Endothelial cell of umbilical vein (primary cell): ENCODE results near the gene ARPC5L. TPM values are rescaled to one million over a fixed set of nuclear protein-coding genes. Genes with fewer than 3 reads are reported as not detected.

Experiments used
- BruUV-seq: library from RNA; stranded (reverse); fragments of 400-500 nt; replicated peaks from 2 replicates; lab custom pipeline; 2021; lab: Mats Ljungman, UMichigan
- CTCF ChIA-PET: fragments of 300-600, 350-600 bp; sonication (Branson Sonifier 250); formaldehyde crosslinking; loops from one replicate; lab custom pipeline; 2021; ENCODE audit warnings: antibody characterized with exemption, inconsistent platforms; lab: Charles Lee
- POLR2A ChIA-PET: fragments of 300-600, 350-600 bp; sonication (Branson Sonifier 250); formaldehyde crosslinking; loops from one replicate; lab custom pipeline; 2021; ENCODE audit warnings: antibody characterized with exemption, inconsistent platforms; lab: Charles Lee
- DNase-seq: peaks from one replicate; pipeline ENCODE4 v3.0.0-alpha.2; 2011; ENCODE audit warnings: low read depth, low spot score
- FAIRE-seq: peaks from 2 replicates; lab custom pipeline; 2011; peaks lifted over from hg19 to GRCh38; lab: Jason Lieb, UNC
- H2AFZ ChIP-seq: 2 replicates; pipeline ENCODE4 v1.6.0; 2012; ENCODE audit warnings: low read depth, low read length, control low read depth, inconsistent platforms
- H3K27ac ChIP-seq: 2 replicates; pipeline ENCODE4 v1.5.1; 2011; ENCODE audit warnings: low read depth, mild to moderate bottlenecking, control low read depth, low read length, moderate library complexity; ENCODE audit not compliant: insufficient read depth
- H3K27me3 ChIP-seq, 2 experiments: 2 replicates each; pipeline versions ENCODE4 v1.6.0 to v1.6.1; 2011; ENCODE audit warnings: low read length in 2 of 2, mixed read lengths in 1 of 2; ENCODE audit not compliant: control insufficient read depth in 2 of 2, insufficient read depth in 2 of 2
- H3K36me3 ChIP-seq, 2 experiments: 2 replicates in 1 of 2; 3 replicates in 1 of 2; pipeline ENCODE4 v1.5.1; 2011; ENCODE audit warnings: low read length in 2 of 2, mild to moderate bottlenecking in 1 of 2, moderate library complexity in 1 of 2; ENCODE audit not compliant: control insufficient read depth in 2 of 2, insufficient read depth in 2 of 2; ENCODE audit errors: extremely low read depth in 1 of 2
- H3K4me1 ChIP-seq: 3 replicates; pipeline ENCODE4 v1.5.1; 2011; ENCODE audit warnings: mild to moderate bottlenecking, low read length; ENCODE audit not compliant: control insufficient read depth, insufficient read depth; ENCODE audit errors: extremely low read depth
- H3K4me2 ChIP-seq: 2 replicates; pipeline ENCODE4 v1.6.1; 2011; ENCODE audit warnings: low read length, control low read depth, mixed read lengths; ENCODE audit not compliant: insufficient read depth
- H3K4me3 ChIP-seq, 3 experiments: fragments of 200-600 bp in 1 of 3; sonication (generic), shearing (Covaris generic) in 1 of 3; replicated peaks in 1 of 3; 2 replicates each; pipeline ENCODE4 v1.5.1; 2011 to 2016; ENCODE audit warnings: control low read depth in 3 of 3, low read length in 3 of 3, mild to moderate bottlenecking in 2 of 3, inconsistent platforms in 1 of 3, low read depth in 1 of 3, moderate library complexity in 1 of 3; ENCODE audit not compliant: insufficient read depth in 1 of 3
- H3K79me2 ChIP-seq: 2 replicates; pipeline ENCODE4 v1.6.0; 2012; ENCODE audit warnings: low read length, inconsistent platforms; ENCODE audit not compliant: control insufficient read depth, insufficient read depth
- H3K9ac ChIP-seq: replicated peaks from 2 replicates; pipeline ENCODE3; 2011; ENCODE audit warnings: low read length, control low read depth; ENCODE audit not compliant: insufficient read depth; ENCODE audit errors: extremely low read depth
- H3K9me1 ChIP-seq: replicated peaks from 3 replicates; pipeline ENCODE4 v1.6.0; 2011; ENCODE audit warnings: mild to moderate bottlenecking, low read length; ENCODE audit not compliant: control insufficient read depth, insufficient read depth; ENCODE audit errors: extremely low read depth
- H3K9me3 ChIP-seq: replicated peaks from 2 replicates; pipeline ENCODE4 v1.5.1; 2012; ENCODE audit warnings: low read length, inconsistent platforms; ENCODE audit not compliant: control insufficient read depth, insufficient read depth
- H4K20me1 ChIP-seq: replicated peaks from 2 replicates; pipeline ENCODE3; 2011; ENCODE audit warnings: mild to moderate bottlenecking, low read length; ENCODE audit not compliant: control insufficient read depth, insufficient read depth; ENCODE audit errors: extremely low read depth
- EZH2 ChIP-seq: IDR thresholded peaks from 2 replicates; pipeline ENCODE4 v1.6.1; 2012; ENCODE audit warnings: borderline replicate concordance, low read depth, mild to moderate bottlenecking, moderate library complexity, low read length, inconsistent platforms; ENCODE audit not compliant: severe bottlenecking
- FOS ChIP-seq: IDR thresholded peaks from 2 replicates; pipeline ENCODE4 v1.6.1; 2011; ENCODE audit warnings: mild to moderate bottlenecking, low read length, moderate library complexity, borderline replicate concordance; ENCODE audit not compliant: insufficient read depth
- GATA2 ChIP-seq: IDR thresholded peaks from 2 replicates; pipeline ENCODE4 v1.7.0; 2011; ENCODE audit warnings: low read depth, mild to moderate bottlenecking, moderate library complexity, mixed read lengths, low read length; ENCODE audit not compliant: insufficient read length, insufficient read depth
- JUN ChIP-seq: IDR thresholded peaks from 2 replicates; pipeline ENCODE4 v1.6.1; 2011; ENCODE audit warnings: borderline replicate concordance, low read depth; ENCODE audit not compliant: insufficient read length, insufficient read depth
- MYC ChIP-seq: IDR thresholded peaks from one replicate; pipeline ENCODE4 v1.6.1; 2011; ENCODE audit warnings: mild to moderate bottlenecking, low read depth, low read length
- POLR2A ChIP-seq: IDR thresholded peaks from 2 replicates; pipeline ENCODE4 v1.6.1; 2012; ENCODE audit warnings: low read depth, mild to moderate bottlenecking, control low read depth, low read length
- POLR2AphosphoS5 ChIP-seq: IDR thresholded peaks from 2 replicates; pipeline ENCODE4 v1.6.1; 2012; ENCODE audit warnings: low read depth, mild to moderate bottlenecking, control low read depth, low read length, moderate library complexity; ENCODE audit not compliant: insufficient read depth
- dilution Hi-C: fragments of 300-500 bp; cut with MboI; formaldehyde crosslinking; loops from one replicate; pipeline ENCODE4 v1.15.0; 2019; ENCODE audit warnings: low sequenced_read_pairs; ENCODE audit not compliant: extremely low pct_ligation_motif_present
- intact Hi-C: fragments of 100-400 bp; cut with micrococcal nuclease; formaldehyde crosslinking; loops from one replicate; pipeline ENCODE4 v1.10.0; 2022
- polyA plus RNA-seq, 4 experiments: library from polyadenylated mRNA; depleted of rRNA in 3 of 4; stranded (reverse) in 3 of 4; unstranded in 1 of 4; fragments of >200 nt; gene quantifications; 2 replicates each; pipeline versions ENCODE4 v1.2.1 to v1.2.3, GENCODE V29; 2011 to 2012; ENCODE audit warnings: missing spikeins in 1 of 4
- total RNA-seq: library from RNA; stranded (reverse); gene quantifications from 2 replicates; pipeline ENCODE4 v1.2.3, GENCODE V29; 2021
- TF ChIP-seq, protein P1 (sequence below), 2 donors: IDR thresholded peaks; 1 replicate in 1 of 2; 2 replicates in 1 of 2; pipeline ENCODE4 v1.5.1; 2011; ENCODE audit warnings: low read length in 2 of 2, mild to moderate bottlenecking in 2 of 2, moderate library complexity in 2 of 2, control low read depth in 1 of 2, inconsistent platforms in 1 of 2, low read depth in 1 of 2; ENCODE audit not compliant: insufficient read depth in 1 of 2; ENCODE audit errors: extremely low read depth in 1 of 2
- TF ChIP-seq, protein P2 (sequence below): IDR thresholded peaks from 2 replicates; pipeline ENCODE4 v1.6.1; 2011; ENCODE audit not compliant: insufficient read depth, insufficient read length

The ARPC5L gene
- total and polyA plus RNA-seq, 2 donors (not counting 3 experiments of a cell fraction or from before 2014, with no cell fraction given): 60.7 to 68.1 TPM

DNA sequence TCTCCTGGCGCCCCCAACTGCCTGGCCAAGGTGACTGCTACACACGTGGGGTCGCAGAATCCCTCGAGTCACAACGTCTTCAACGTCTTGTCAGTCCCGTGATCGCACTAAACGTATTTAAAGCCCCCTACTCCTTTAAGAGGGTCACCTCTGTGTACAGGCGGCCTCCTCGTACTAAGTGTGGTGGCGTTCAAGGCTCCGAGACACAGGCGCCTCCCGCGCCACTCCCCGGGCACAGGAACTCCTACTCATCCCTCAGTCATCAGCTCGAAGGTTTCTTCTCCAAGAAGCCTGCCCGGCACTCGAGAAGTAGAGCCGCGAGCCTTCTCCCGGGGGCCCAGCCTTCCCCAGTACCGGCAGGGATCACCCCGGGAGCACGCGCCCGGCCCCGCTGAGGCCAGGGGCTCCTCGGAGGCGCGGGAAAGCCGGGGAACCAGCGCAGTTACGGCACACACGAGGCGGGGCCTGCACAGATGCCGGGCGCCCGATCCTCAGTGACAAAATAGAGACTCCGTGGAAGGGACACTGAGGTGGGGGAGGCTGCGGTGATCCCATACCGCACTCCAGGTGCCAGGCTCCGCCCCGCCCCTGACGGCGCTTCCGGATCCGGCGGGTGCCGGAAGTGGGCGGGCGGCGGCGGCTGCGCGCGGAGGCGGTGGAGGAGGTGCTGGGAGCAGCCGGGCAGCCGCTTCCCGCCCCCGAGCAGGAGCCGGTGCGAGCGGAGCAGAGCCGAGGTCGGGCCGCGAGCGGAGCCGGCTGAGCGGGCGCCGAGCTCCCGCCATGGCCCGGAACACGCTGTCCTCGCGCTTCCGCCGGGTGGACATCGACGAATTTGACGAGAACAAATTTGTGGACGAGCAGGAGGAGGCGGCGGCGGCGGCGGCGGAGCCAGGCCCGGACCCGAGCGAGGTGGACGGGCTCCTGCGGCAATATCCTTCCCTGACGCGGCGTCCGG lies 6.9 kb downstream of the ARPC5L start:
- peak overlapping the region; percentile 75 for H3K27ac ChIP-seq
- TF ChIP-seq POLR2A: peak; percentile 92
- TF ChIP-seq, protein P1, sequence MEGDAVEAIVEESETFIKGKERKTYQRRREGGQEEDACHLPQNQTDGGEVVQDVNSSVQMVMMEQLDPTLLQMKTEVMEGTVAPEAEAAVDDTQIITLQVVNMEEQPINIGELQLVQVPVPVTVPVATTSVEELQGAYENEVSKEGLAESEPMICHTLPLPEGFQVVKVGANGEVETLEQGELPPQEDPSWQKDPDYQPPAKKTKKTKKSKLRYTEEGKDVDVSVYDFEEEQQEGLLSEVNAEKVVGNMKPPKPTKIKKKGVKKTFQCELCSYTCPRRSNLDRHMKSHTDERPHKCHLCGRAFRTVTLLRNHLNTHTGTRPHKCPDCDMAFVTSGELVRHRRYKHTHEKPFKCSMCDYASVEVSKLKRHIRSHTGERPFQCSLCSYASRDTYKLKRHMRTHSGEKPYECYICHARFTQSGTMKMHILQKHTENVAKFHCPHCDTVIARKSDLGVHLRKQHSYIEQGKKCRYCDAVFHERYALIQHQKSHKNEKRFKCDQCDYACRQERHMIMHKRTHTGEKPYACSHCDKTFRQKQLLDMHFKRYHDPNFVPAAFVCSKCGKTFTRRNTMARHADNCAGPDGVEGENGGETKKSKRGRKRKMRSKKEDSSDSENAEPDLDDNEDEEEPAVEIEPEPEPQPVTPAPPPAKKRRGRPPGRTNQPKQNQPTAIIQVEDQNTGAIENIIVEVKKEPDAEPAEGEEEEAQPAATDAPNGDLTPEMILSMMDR (IDR thresholded peaks at IDR 0.05; ENCODE audit: extremely low read depth in 1 of 2, insufficient read depth in 1 of 2, low read depth in 1 of 2, low read length in 2 of 2): no peak
- TF ChIP-seq, protein P2, sequence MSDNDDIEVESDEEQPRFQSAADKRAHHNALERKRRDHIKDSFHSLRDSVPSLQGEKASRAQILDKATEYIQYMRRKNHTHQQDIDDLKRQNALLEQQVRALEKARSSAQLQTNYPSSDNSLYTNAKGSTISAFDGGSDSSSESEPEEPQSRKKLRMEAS: no peak
- no peak for TF ChIP-seq JUN
- TF ChIP-seq EZH2: no peak
- TF ChIP-seq POLR2AphosphoS5: peak; percentile 94
- TF ChIP-seq GATA2: no peak
- TF ChIP-seq FOS: peak; percentile 9
- peak; percentile 50 for TF ChIP-seq MYC
- H3K4me3 ChIP-seq: peak overlapping the region; percentile 31 to 97 (median 79)
- H3K36me3 ChIP-seq: peaks cover 4 to 5% of the 10 kb centered on the region in 2 experiments
- intact Hi-C loops: loop anchor here (1.0 kb wide), 2 partner anchors 73 to 506 kb away; partner anchors contain the start of gene GOLGA1
- H3K27me3 ChIP-seq: no peaks in the 10 kb centered on the region
- ChIA-PET CTCF (interaction anchor here (4.1 kb wide), 1 partner anchor 16 kb away, joined by 15 read pairs; the partner anchor contains the start of gene WDR38), POLR2A (no interaction called here)
- H3K9me3 ChIP-seq: no peaks in the 10 kb centered on the region
- dilution Hi-C loops: no loop called here
- H4K20me1 ChIP-seq: peaks cover 7% of the 10 kb centered on the region
- peaks cover 57% of the 10 kb centered on the region for H3K79me2 ChIP-seq
- H2AFZ ChIP-seq: peak overlapping the region; percentile 35
- peak overlapping the region; percentile 81 for H3K4me2 ChIP-seq
- H3K9ac ChIP-seq: peak overlapping the region; percentile 91
- peak; percentile 83 for FAIRE-seq
- no peaks in the 10 kb centered on the region for H3K9me1 ChIP-seq
- BruUV-seq: TSS peak; percentile 86
- peaks cover 35% of the 10 kb centered on the region for H3K4me1 ChIP-seq
- peak; percentile 82 for DNase-seq
